ENCODE results near the gene MDM1. TPM values are rescaled to one million over a fixed set of nuclear protein-coding genes. Genes with fewer than 3 reads are reported as not detected.
A peak's percentile ranks its signal among the peaks of the same experiment; 100 is the strongest.

Gene MDM1
- total RNA-seq, 1 experiment from 2014 or later = 22.9 TPM

DNA sequence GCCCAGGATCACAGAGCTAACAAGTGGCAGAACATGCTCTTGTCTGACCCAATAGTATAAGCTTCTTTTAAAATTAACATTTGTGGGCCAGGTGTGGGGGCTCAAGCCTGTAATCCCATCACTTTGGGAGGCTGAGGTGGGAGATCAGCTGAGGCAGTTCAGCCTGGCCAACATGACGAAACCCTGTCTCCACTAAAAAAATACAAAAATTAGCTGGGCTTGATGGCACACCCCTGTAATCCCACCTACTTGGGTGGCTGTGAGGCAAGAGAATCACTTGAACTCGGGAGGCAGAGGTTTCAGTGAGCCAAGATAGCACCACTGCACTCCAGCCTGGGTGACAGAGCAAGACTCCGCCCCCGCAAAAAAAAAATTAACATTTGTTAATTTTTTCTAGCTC lies 45.8 kb downstream of the MDM1 start:
- H3K4me3 ChIP-seq = no peak overlapping the region
- H3K4me1 ChIP-seq = peaks cover 40% of the 10 kb centered on the region
- H3K27me3 ChIP-seq = no peaks in the 10 kb centered on the region
- peak overlapping the region; percentile 65 for H3K27ac ChIP-seq
- H3K9me3 ChIP-seq (replicated peaks) = peaks cover 8% of the 10 kb centered on the region; the same call in 1 of the 2 replicates
- no peaks in the 10 kb centered on the region for H3K36me3 ChIP-seq
- peak; percentile 54 to 65 for DNase-seq

DNA sequence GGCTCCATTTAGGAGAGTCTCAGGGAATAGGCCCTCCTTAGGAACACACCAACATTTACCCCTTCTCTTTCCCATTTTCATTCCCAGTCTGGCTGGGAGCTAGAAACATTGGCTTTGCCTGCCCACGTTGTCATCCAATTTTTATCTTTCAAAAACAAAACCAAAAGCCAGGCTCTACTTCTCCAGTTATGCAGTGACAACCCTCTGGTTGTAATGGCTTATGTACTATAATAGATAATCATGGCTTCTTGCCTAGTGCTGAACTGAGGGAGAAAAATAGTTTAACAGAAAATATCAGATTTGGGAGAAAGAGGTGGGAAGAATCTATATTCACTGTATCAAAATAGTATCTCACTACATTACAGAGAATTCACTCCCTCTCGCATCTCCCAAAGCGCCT lies 46.6 kb downstream of the MDM1 start:
- no peaks in the 10 kb centered on the region for H3K27me3 ChIP-seq
- H3K36me3 ChIP-seq = no peaks in the 10 kb centered on the region
- H3K4me3 ChIP-seq = no peak overlapping the region
- peak overlapping the region; percentile 65; the same call in 1 of the 2 replicates for H3K27ac ChIP-seq
- no peak for DNase-seq
- peaks cover 8% of the 10 kb centered on the region; the same call in 1 of the 2 replicates for H3K9me3 ChIP-seq (replicated peaks)
- peaks cover 31% of the 10 kb centered on the region for H3K4me1 ChIP-seq

DNA sequence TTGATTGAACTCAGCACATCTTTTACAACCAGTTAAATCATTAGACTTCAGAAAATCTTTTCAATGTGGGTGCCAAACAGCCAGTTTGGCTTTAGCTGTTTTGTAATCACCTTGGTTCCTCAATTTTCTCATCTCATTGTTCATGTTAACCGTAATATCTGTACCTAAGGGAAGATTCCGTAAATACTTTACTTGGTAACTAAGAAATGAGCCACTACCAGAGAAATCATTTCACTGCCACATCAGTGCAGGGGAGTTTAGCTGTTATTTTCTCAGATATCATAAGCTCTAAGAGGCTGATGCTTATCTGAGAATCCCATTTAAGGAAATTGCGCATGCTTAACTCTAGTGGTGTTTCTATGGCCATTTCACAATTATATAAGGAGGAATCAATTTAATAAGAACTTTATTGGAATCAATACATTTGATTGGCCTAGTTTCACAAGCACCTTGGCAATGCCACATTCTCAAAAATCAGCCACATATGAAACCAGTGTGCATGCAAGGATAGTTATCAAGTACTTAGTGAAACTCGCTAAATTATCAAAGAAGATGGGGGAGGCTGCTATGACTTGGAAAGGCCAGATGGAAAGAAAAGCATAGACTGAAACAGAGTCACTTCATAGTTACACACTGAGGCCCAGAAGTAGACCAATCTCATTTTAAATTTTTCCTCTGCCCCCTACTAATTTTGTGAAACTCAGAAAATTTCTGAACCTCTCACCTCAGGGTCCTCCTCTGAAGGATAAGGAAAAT lies 50.7 kb downstream of the MDM1 start:
- no peak overlapping the region for H3K4me3 ChIP-seq
- H3K27me3 ChIP-seq = no peaks in the 10 kb centered on the region
- peaks cover 21% of the 10 kb centered on the region for H3K4me1 ChIP-seq
- no peak for DNase-seq
- H3K36me3 ChIP-seq = no peaks in the 10 kb centered on the region
- H3K27ac ChIP-seq = no peak overlapping the region
- 0 out of 2 replicates have a peak, but pooled peaks cover 2% of the 10 kb centered on the region for H3K9me3 ChIP-seq (replicated peaks)

DNA sequence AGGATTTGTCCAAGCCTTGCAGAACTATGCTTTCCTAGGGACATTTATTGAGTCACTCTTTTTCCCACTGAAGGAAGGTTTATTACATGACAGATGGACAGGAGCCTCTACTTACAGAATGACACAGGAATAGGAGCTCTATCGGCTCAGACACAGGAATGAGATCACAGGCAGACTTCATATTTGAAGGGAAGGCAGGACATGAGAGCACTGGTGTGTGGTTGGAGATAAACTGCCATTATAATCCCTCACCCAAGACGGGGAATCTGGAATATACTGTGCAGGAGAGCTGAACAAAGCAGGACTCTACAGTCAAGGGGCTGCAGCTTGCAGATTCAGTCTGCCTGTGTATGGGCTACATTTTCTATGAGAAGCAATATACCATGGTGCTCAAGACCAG lies 51.9 kb downstream of the MDM1 start:
- Histone ChIP-seq H3K9me3 (replicated peaks) (peaks cover 2% of the 10 kb centered on the region; the same call in 1 of the 2 replicates), H3K4me1 (peaks cover 11% of the 10 kb centered on the region; the same call in 1 of the 2 replicates), H3K4me3 (no peak overlapping the region), H3K27ac (no peak overlapping the region), H3K36me3 (no peaks in the 10 kb centered on the region), H3K27me3 (no peaks in the 10 kb centered on the region)
- no peak for DNase-seq

DNA sequence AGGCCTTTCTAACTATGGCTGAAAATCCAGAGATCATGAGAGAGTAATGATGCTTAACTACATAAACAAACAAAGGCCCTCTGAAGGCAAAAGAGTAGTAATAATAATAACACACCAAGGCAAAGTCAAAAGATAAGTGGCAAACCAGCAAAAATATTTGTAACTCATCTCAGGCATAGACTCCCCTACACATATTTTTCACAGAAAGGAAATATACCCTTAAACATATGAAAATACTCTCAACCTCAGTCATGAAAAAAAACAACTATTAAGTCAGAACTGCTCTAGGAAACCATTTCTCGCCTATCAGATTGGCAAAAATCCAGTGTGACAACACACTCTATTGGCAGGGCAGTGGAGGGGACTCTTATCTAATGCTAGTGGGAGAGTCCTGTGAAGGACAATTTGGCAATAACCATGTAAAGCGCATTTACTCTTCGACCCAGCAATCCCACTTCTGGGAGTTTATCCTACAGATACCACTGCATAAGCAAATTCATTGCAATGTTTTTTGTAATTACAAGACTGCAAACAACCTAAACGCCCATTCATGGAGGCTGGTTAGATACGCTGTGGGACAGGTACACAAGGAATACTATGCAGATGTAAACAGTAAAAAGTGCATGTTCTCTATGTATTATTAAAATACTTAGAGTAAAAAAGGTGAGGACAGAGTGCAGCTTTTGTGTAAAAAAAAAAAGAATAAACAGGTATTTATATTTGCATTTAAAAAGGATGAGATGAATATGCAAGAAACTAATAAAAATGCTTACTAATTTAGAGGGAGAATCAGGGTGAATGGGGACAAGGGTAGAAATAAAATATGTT lies 52.7 kb downstream of the MDM1 start:
- no peak overlapping the region for H3K4me3 ChIP-seq

DNA sequence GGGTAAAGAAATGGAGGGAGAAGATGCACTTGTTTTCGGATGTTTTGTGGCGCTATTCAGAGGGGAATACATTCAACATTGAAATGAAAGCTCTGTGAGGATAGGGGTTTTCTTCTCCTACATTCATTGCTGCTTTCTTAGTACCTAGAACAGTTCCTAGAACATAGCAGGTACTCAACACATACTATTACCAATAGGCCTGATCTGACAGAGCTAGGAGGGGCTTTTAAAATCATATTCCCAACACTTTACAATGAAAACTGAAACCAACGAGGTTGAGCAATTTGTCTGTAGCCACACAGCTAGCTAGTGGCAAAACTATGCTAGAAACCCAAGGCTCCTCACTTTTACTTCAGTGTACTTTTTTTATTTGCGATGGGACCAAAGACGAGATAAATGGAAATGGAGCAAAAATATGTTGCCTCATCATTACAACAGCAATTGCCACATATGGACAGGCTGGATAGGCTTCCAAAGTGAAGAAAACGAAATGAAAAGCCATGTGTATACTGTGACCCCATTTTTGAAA lies 55.7 kb downstream of the MDM1 start:
- Histone ChIP-seq H3K9me3 (replicated peaks) (no peaks in the 10 kb centered on the region; the same call in 1 of the 2 replicates), H3K4me3 (no peak overlapping the region), H3K27ac (no peak overlapping the region), H3K27me3 (no peaks in the 10 kb centered on the region), H3K4me1 (peaks cover 11% of the 10 kb centered on the region; the same call in 1 of the 2 replicates), H3K36me3 (no peaks in the 10 kb centered on the region)
- DNase-seq = no peak

More for the DNA sequence above, 52.7 kb downstream of the MDM1 start:
- no peak overlapping the region for H3K27ac ChIP-seq
- no peaks in the 10 kb centered on the region for H3K27me3 ChIP-seq
- peaks cover 2% of the 10 kb centered on the region; the same call in 1 of the 2 replicates for H3K9me3 ChIP-seq (replicated peaks)
- peaks cover 11% of the 10 kb centered on the region; the same call in 1 of the 2 replicates for H3K4me1 ChIP-seq
- no peak for DNase-seq
- no peaks in the 10 kb centered on the region for H3K36me3 ChIP-seq

DNA sequence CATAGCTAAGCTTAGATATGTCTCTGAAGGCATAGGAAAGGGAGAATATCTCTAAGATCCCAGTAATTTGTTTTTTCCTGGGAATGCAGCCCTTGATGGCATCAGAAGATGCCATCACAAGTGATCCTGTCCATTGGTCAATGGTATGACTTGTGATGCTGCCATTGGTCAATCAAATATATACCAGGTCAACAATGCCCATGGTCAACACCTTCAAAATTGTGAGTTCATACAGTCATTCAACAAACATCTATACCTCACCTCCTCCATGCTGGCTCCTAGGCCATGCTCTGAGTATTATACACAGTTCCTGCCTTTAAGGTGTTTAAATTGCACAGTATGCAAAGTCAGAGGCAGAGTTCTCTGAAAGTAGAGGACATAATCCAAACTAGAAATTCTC lies 59.4 kb downstream of the MDM1 start:
- H3K27ac ChIP-seq = no peak overlapping the region
- H3K4me1 ChIP-seq = peaks cover 3% of the 10 kb centered on the region; the same call in 1 of the 2 replicates
- no peak overlapping the region for H3K4me3 ChIP-seq
- no peaks in the 10 kb centered on the region for H3K36me3 ChIP-seq
- H3K9me3 ChIP-seq (replicated peaks) = no peaks in the 10 kb centered on the region; the same call in 1 of the 2 replicates
- H3K27me3 ChIP-seq = no peaks in the 10 kb centered on the region
- no peak for DNase-seq

DNA sequence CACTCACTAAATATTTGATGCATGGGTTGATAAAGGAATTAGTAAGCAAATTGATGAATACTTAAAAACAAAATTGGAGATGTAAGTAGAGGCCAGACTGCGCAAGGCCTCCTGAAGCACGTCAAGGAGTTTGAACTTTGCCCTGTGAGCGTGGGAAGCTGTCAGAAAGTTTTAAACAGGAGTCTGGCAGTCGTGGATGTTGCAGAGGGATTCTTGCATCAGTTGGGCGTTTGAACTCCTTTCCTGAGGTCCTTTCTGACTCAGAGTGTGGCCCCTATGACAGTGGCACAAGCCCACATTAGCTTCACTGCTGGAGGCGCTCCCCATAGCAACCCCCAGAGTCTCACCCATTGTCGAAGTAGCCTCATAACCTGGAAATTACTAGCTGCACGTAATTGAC lies 60.8 kb downstream of the MDM1 start:
- no peak overlapping the region for H3K4me3 ChIP-seq
- H3K36me3 ChIP-seq = no peaks in the 10 kb centered on the region
- no peaks in the 10 kb centered on the region; the same call in 1 of the 2 replicates for H3K9me3 ChIP-seq (replicated peaks)
- no peak for DNase-seq
- H3K27me3 ChIP-seq = no peaks in the 10 kb centered on the region
- H3K27ac ChIP-seq = no peak overlapping the region
- H3K4me1 ChIP-seq = no peaks in the 10 kb centered on the region

DNA sequence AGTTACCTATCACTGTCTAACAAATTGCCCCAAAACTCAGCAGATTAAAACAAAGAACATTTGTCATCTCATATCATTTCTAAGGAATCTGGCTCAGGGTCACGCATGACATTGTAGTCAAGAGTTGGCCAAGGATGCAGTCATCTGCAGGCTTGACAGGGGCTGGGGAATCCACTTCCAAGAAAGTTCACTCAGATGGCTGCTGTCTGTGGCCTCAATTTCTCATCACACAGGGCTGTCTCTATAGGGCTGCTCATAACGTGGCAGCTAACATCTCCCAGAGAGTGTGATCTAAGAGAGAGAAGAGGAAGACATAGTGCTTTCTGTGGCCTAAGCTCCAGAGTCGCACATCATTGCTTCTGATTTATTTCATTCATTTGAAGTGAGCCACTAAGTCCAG lies 61.8 kb downstream of the MDM1 start:
- H3K4me3 ChIP-seq = no peak overlapping the region
- DNase-seq = no peak
- H3K27ac ChIP-seq = no peak overlapping the region
- H3K27me3 ChIP-seq = no peaks in the 10 kb centered on the region
- no peaks in the 10 kb centered on the region for H3K4me1 ChIP-seq
- H3K36me3 ChIP-seq = no peaks in the 10 kb centered on the region
- H3K9me3 ChIP-seq (replicated peaks) = no peaks in the 10 kb centered on the region

DNA sequence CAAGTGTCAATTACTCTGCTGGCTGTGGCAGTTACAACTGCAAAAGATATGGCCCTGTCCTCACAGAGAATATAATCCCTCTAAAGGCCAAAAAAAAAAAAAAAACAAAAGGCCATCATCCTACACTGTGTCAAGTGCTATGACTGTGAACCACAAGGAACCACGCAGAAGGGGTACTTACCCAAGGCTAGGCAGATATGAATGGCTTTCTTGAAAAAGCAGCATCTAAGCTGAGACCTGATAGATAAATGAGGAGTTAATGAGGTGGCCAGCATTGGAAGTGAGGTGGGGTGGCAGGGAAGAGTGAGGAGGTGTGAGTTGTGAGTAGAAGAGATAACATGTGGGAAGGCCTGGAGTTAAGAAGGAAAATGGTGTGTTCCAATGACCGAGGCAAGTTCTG lies 62.4 kb downstream of the MDM1 start:
- Histone ChIP-seq H3K36me3 (no peaks in the 10 kb centered on the region), H3K27me3 (no peaks in the 10 kb centered on the region), H3K4me3 (no peak overlapping the region), H3K9me3 (replicated peaks) (no peaks in the 10 kb centered on the region), H3K27ac (no peak overlapping the region), H3K4me1 (no peaks in the 10 kb centered on the region)
- DNase-seq = no peak

DNA sequence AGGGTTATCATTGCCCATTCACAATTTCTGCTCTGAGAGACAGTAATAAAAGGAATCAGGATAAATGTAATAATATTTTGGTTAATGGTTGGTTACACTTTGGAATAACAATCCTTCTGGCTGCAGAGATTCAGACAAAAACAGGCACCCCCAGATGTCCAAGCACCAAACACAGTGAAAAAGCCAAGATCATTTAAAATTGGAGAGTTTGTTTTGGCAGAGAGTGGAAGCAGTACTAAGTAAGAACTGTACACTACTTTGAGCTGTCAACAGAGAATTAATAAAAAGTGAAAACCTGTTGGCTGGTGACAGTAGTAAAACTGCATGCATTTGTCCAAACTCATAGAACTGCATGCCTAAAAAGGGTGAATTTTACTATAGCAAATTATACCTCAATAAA lies 63.2 kb downstream of the MDM1 start:
- H3K4me1 ChIP-seq = no peaks in the 10 kb centered on the region
- H3K36me3 ChIP-seq = no peaks in the 10 kb centered on the region
- H3K9me3 ChIP-seq (replicated peaks) = no peaks in the 10 kb centered on the region
- H3K4me3 ChIP-seq = no peak overlapping the region
- no peak for DNase-seq
- H3K27me3 ChIP-seq = no peaks in the 10 kb centered on the region
- no peak overlapping the region for H3K27ac ChIP-seq

DNA sequence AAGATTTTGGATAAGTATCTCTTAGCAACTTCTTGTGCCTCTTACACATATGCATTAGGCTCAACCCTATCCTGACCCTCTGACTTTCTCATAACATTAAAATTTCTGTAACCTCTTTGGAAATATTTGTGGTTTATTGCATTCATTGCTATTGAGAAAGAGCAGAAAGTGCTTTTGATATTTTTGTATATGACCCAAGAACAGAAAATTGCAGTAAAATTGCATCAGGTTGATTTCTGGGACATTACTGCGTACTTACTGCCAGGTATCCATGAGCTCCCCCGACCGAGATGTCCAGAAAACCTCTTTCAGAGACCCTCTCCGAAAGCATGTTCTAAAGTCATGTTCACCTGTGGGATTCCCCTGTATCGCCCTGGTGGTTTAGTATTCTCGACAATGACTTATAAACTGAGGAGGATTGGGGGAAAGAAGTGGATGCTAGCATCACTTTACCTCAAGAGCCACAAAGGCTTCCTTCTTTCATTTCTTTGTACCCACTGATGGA lies 64.2 kb downstream of the MDM1 start:
- H3K36me3 ChIP-seq = no peaks in the 10 kb centered on the region
- no peaks in the 10 kb centered on the region for H3K27me3 ChIP-seq
- no peaks in the 10 kb centered on the region for H3K9me3 ChIP-seq (replicated peaks)
- no peak overlapping the region for H3K4me3 ChIP-seq
- no peak for DNase-seq
- H3K27ac ChIP-seq = no peak overlapping the region
- no peaks in the 10 kb centered on the region for H3K4me1 ChIP-seq

DNA sequence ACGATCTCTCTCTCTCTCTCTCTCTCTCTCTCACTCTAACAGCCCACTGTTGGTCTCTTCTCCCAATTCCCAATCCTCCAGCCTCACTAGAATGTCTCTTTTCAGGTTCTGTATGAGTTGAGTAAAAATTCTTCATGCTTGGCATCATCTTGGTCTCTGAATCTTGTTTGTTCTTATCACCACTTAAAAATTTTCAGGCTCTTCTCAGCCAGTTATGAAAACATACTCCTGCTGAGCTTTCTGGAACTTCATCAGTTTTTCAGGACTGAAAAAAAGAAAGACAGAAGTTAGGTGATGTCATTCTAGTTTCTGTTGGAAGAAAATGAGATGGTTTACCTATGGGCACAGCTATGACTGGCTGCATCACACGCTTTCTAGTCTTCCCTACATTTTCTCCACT lies 67.3 kb downstream of the MDM1 start:
- no peak for DNase-seq

DNA sequence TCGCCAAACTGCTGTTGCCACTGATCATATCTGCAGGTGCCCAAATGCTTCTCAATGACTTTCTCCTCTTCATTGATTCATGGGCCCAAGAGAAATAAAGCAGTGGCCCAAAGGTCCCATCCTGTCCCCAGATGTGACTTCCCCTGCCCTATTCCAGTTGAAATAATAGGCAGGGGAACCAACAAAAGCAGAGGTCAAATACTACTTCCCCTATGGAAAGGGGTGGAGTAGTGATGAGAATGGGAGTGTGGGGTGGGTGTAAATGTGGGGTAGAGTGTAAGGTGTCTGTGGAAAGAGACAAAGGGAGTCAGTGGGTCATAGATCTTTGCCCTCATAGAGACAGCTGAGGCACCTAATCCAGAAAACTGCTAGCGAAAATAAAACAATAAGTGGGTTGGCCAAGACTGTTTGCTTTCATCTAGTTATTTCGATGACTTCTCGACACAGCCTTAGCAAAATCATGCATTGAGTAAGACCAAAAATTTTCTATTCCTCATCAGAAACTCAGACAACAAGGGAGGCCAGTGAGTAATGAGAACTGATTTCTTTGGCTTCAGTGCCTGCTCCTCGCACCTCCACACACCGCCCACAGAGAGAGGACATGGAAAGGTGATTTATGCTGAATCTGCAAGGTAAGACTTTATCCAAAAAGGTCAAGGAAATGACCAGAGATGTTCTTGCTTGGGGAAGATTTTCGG lies 67.9 kb downstream of the MDM1 start:
- H3K36me3 ChIP-seq = no peaks in the 10 kb centered on the region
- no peak overlapping the region for H3K27ac ChIP-seq
- no peaks in the 10 kb centered on the region for H3K9me3 ChIP-seq (replicated peaks)
- DNase-seq = no peak
- no peaks in the 10 kb centered on the region for H3K4me1 ChIP-seq
- H3K4me3 ChIP-seq = no peak overlapping the region
- no peaks in the 10 kb centered on the region for H3K27me3 ChIP-seq

More for the DNA sequence above, 67.3 kb downstream of the MDM1 start:
- H3K4me3 ChIP-seq = no peak overlapping the region
- H3K27ac ChIP-seq = no peak overlapping the region
- H3K4me1 ChIP-seq = no peaks in the 10 kb centered on the region
- no peaks in the 10 kb centered on the region for H3K27me3 ChIP-seq
- H3K36me3 ChIP-seq = no peaks in the 10 kb centered on the region
- no peaks in the 10 kb centered on the region for H3K9me3 ChIP-seq (replicated peaks)
